Psoas muscle (tissue), 8 donors: ENCODE results near the gene YIPF1. TPM values are rescaled to one million over a fixed set of nuclear protein-coding genes. Genes with fewer than 3 reads are reported as not detected.
"Not testable (repeated sequence)": the region's sequence is repeated elsewhere in the genome, so short reads cannot be mapped to it uniquely, and the experiment has no call there.

Source experiments
- ATAC-seq, 4 donors: fragments of 200-7000 bp; cut with Tn5 transposase; one replicate each; pipeline ENCODE4 v1.9.1; 2020; ENCODE audit warnings: moderate library complexity in 3 of 4, mild to moderate bottlenecking in 2 of 4
- DNase-seq, 2 donors: peaks; one replicate each; pipeline ENCODE4 v3.0.0-alpha.2; 2020
- H3K27ac ChIP-seq: fragments of 200-600 bp; one replicate; pipeline ENCODE4 v1.8.0; 2022
- H3K27me3 ChIP-seq, 3 donors: fragments of 200-600 bp in 1 of 3; one replicate each; pipeline versions ENCODE4 v1.6.1 to v1.8.0; 2013 to 2022; ENCODE audit warnings: low read length in 2 of 3, mild to moderate bottlenecking in 2 of 3, moderate library complexity in 1 of 3; ENCODE audit not compliant: insufficient read depth in 3 of 3
- H3K36me3 ChIP-seq, 2 donors: fragments of 200-600 bp in 1 of 2; one replicate each; pipeline versions ENCODE4 v1.6.1 to v1.8.0; 2013 to 2022; ENCODE audit warnings: low read depth in 1 of 2, mild to moderate bottlenecking in 1 of 2, moderate library complexity in 1 of 2; ENCODE audit not compliant: insufficient read depth in 1 of 2
- H3K4me1 ChIP-seq: fragments of 200-600 bp; one replicate; pipeline ENCODE4 v1.8.0; 2022
- H3K4me3 ChIP-seq: fragments of 200-600 bp; one replicate; pipeline ENCODE4 v1.8.0; 2022; ENCODE audit warnings: mild to moderate bottlenecking
- H3K9me3 ChIP-seq: fragments of 200-600 bp; one replicate; pipeline ENCODE4 v1.8.0; 2022
- CTCF ChIP-seq: fragments of 200-600 bp; IDR thresholded peaks from one replicate; pipeline ENCODE4 v1.8.0; 2022; ENCODE audit warnings: antibody characterized with exemption
- WGBS, 3 donors: extraction: QIAGEN DNeasy Blood & Tissue Kit; methylation state at CpG; one replicate each; pipeline versions ENCODE4 v1.1.6 to v1.1.7; 2013; 5-methylcytosine and 5-hydroxymethylcytosine counted together
- intact Hi-C, 2 donors: fragments of 100-400 bp; cut with DNase I; formaldehyde crosslinking; loops; one replicate each; pipeline versions ENCODE4 v1.11.0 to v1.14.2; 2022
- polyA plus RNA-seq, 3 donors: library from polyadenylated mRNA; stranded (reverse); fragments of 200-250 nt; gene quantifications; one replicate each; pipeline ENCODE4 v1.2.3, GENCODE V29; 2013
- total RNA-seq, 4 donors: library from RNA; stranded (reverse); fragmentation: NEBNext Ultra II Directional in 2 of 4; extraction: Animal tissue kit (Norgen Biotek cat#: 25700) in 2 of 4; gene quantifications; one replicate each; pipeline versions ENCODE4 v1.2.1 to v1.2.4, GENCODE V29; 2021 to 2023
- donor health status: healthy with polysubstance abuse.
- donor health status: DM: no; HTN: no; CAD: no; lungs with moderate emphysema.
- donor health status: Bipolar disorder and iron deficiency.
- donor health status: healthy.
- donor health status: DM: yes; HTN: yes; CAD: no.
- donor health status: DM: no; HTN: no; CAD: no.
- donor health status: DM: no; HTN: no; CAD: no.
- donor health status: DM: yes; HTN: yes; CAD: no.

YIPF1 gene
- total and polyA plus RNA-seq, 7 donors: 11.8 to 54.1 (median 23.1) TPM

GRCh38 chr1:53890522-53890941, 935 bp upstream of the YIPF1 start:
- ATAC-seq: peak; percentile 48 to 72 (median 57)
- Histone ChIP-seq H3K4me3 (peak overlapping the region; percentile 78), H3K27me3 (no peaks in the 10 kb centered on the region), H3K4me1 (peaks cover 3% of the 10 kb centered on the region), H3K27ac (peak overlapping the region; percentile 90), H3K36me3 (peaks cover 3 to 28% of the 10 kb centered on the region in 2 donors), H3K9me3 (no peaks in the 10 kb centered on the region)
- no peak for TF ChIP-seq CTCF
- no peak for DNase-seq
- WGBS, 3 donors: 49 to 65% (median 56%) methylated on average over 7 of the region's 7 CpGs
- intact Hi-C loops: loop anchor here in 1 of 2 donors (2.0 kb wide), 1 partner anchor 54 kb away; the partner anchor contains the start of gene IFT25

GRCh38 chr1:53888681-53889080, 916 bp downstream of the YIPF1 start:
- 30 to 41% (median 36%) methylated on average over 2 of the region's 2 CpGs for WGBS, 3 donors

GRCh38 chr1:53883600-53883999, 6.0 kb downstream of the YIPF1 start:
- peaks cover 3 to 75% of the 10 kb centered on the region in 2 donors for H3K36me3 ChIP-seq
- DNase-seq, ATAC-seq, H3K4me3 ChIP-seq, intact Hi-C loops, H3K4me1 ChIP-seq, H3K27ac ChIP-seq, H3K27me3 ChIP-seq, H3K9me3 ChIP-seq: not testable (repeated sequence)
- 92 to 97% (median 93%) methylated on average over 6 of the region's 6 CpGs for WGBS, 3 donors

More at GRCh38 chr1:53888681-53889080, 916 bp downstream of the YIPF1 start:
- Histone ChIP-seq H3K27me3 (no peaks in the 10 kb centered on the region), H3K9me3 (no peaks in the 10 kb centered on the region), H3K4me1 (peaks cover 3% of the 10 kb centered on the region), H3K4me3 (peak overlapping the region; percentile 78), H3K27ac (peak overlapping the region; percentile 90), H3K36me3 (peaks cover 3 to 43% of the 10 kb centered on the region in 2 donors)
- TF ChIP-seq CTCF: no peak
- intact Hi-C loops: loop anchor here in 1 of 2 donors (2.0 kb wide), 1 partner anchor 58 kb away; the partner anchor contains the start of gene LRRC42
- ATAC-seq: no peak
- DNase-seq: no peak

GRCh38 chr1:53881853-53882252, 7.7 kb downstream of the YIPF1 start:
- H3K9me3 ChIP-seq, H3K27me3 ChIP-seq: not testable (repeated sequence)
- 96 to 100% (median 98%) methylated on average over 2 of the region's 2 CpGs for WGBS, 3 donors

GRCh38 chr1:53878492-53879105, 11.0 kb downstream of the YIPF1 start:
- Histone ChIP-seq H3K4me3 (no peak overlapping the region), H3K27me3 (no peaks in the 10 kb centered on the region), H3K9me3 (no peaks in the 10 kb centered on the region), H3K4me1 (no peaks in the 10 kb centered on the region), H3K36me3 (peaks cover 8 to 79% of the 10 kb centered on the region in 2 donors), H3K27ac (no peak overlapping the region)
- ATAC-seq: no peak
- intact Hi-C loops: loop anchor here (2.0 to 10.0 kb wide), 2 partner anchors 70 to 156 kb away; no protein-coding TSS in a partner anchor
- peak; percentile 64 for TF ChIP-seq CTCF
- no peak for DNase-seq
- 51 to 58% (median 56%) methylated on average over 5 of the region's 5 CpGs for WGBS, 3 donors

More at GRCh38 chr1:53881853-53882252, 7.7 kb downstream of the YIPF1 start:
- H3K27ac ChIP-seq, intact Hi-C loops, ATAC-seq, DNase-seq, H3K4me1 ChIP-seq, H3K4me3 ChIP-seq: not testable (repeated sequence)
- H3K36me3 ChIP-seq: peaks cover 3 to 76% of the 10 kb centered on the region in 2 donors

- H3K9me3 ChIP-seq, ATAC-seq, H3K27ac ChIP-seq, DNase-seq, H3K4me1 ChIP-seq, H3K27me3 ChIP-seq, H3K4me3 ChIP-seq: not testable (repeated sequence)
- peaks cover 8 to 86% of the 10 kb centered on the region in 2 donors for H3K36me3 ChIP-seq
- WGBS, 3 donors: 92 to 95% (median 94%) methylated on average over 2 of the region's 2 CpGs
- intact Hi-C loops: loop anchor here in 1 of 2 donors (10.0 kb wide), 1 partner anchor 160 kb away; no protein-coding TSS in a partner anchor
Observed at GRCh38 chr1:53875150-53875549, 14.4 kb downstream of the YIPF1 start.
